GM21825 (cell line): Measurements from ENCODE around the gene CRABP1.

Source experiments
- ATAC-seq: cut with Tn5 transposase; IDR thresholded peaks from one replicate; pipeline ENCODE4 v1.9.1; 2021; ENCODE audit warnings: mild to moderate bottlenecking, moderate library complexity; ENCODE audit not compliant: unreplicated experiment

The CRABP1 gene

DNA sequence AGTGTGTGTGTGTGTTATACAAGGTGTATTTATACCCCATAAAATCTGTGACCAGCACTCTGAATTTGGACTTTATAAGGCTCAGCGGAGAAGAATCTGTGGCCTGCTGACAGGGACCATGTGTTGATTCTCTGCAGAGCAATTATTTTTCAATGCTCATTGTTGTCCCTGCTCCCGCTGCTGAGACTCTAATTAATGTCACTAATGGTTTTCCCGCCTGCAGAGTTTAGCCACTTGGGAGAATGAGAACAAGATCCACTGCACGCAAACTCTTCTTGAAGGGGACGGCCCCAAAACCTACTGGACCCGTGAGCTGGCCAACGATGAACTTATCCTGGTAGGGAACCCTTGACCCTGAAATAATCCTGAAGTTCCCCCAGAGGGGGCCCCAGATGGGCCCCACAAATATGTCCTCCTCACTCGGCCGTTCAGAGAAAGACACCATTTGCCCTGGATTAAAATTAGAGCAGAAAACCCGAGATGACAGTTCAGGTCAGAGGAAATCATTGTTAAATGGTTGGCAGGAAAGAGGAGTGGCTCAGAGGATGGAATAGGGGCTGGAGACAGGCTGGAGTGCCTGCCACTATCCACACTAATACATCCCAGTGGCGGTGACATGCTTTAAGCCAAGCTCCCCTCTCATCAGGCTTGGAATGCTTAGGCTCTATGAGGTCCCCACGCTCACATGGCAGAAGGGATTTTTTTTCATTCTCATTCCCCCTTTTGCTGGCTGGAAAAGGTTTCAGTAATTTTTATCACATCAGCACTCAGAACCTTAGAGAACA is 3.3 kb downstream of the CRABP1 start:
- ATAC-seq, result no peak

DNA sequence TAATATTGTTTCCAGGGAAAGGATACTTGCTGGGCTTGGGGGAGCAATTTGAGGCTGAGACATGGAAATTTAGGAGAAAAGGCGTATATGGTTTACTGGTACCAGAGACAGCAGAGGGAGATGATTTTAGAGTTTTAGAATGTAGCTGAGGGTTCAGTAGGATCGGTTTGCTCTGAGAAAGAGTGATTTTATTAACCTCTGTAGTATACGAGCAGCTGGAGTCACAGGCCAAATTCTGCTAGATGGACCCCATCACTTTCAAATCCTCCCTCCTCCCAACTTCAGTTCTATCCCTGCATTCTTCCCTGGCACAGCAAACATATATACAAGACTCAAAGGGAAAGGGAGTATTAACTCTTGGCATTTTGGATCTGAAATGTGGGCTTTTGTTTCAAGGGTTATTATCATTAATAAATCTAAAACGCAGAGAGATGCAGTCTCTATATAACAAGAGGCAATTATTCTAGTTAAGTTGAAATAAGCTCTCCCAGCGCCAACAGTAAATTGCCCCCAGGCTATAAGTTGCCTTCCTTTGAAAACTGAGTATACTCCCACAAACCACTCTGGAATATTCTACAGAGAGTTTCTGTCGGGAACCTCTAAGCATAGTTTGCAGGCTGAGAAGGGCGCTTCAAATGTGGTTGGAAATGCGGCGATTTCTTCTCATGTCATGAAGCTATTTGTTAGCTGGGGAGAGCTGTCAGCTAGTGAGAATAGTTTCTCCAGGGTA is 5.4 kb downstream of the CRABP1 start:
- no peak for ATAC-seq

DNA sequence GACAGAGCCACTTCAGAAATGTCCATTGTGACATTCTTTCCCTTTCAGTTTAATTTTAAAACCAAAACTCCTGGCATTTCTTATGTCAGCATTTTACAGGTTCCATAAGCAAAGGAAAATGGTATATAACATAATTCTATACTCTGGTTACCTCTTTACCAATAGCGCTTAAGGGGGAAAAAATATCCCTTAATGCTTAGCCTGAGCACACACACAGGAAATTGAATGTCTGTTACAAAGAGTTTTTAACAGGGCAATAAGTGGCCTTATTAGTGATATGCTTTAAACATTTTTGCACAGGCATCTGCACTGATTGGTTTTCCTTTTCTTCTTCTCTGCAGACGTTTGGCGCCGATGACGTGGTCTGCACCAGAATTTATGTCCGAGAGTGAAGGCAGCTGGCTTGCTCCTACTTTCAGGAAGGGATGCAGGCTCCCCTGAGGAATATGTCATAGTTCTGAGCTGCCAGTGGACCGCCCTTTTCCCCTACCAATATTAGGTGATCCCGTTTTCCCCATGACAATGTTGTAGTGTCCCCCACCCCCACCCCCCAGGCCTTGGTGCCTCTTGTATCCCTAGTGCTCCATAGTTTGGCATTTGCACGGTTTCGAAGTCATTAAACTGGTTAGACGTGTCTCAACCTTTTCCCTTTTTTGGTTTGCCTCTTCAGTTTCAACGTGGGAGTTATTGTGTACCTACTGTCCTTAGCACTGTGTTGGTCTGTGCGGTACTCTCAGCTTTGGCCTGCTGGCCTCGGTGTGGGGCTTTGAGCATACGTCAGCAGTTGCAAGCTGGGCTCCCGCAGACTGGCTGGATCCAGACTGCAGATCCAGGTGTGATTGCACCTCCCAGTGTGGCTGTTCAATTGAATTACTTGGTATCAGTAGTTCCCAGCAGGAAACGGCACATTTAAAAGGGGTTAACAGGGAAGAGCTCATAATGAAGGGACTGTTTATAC is 7.7 kb downstream of the CRABP1 start:
- no peak for ATAC-seq

DNA sequence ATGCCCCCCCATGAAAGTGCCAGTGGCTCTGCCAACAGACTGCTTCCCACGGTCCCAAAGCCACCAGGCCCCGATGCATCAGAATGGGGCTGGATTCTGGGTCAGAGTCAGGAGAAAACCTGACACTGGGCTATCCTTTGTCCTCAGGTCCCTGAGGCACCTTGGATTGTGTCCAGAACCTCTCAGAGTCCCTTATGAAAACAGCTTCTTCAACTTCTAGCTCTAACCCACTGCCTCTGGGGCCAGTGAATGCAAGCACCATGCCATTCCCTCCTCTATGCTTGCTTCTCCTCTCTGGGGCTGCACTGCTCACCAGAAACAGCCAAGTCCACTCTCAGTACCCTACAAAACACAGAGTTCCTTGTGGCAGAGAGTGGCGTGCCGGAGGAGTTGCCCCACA is 9.9 kb downstream of the CRABP1 start:
- ATAC-seq, result no peak

DNA sequence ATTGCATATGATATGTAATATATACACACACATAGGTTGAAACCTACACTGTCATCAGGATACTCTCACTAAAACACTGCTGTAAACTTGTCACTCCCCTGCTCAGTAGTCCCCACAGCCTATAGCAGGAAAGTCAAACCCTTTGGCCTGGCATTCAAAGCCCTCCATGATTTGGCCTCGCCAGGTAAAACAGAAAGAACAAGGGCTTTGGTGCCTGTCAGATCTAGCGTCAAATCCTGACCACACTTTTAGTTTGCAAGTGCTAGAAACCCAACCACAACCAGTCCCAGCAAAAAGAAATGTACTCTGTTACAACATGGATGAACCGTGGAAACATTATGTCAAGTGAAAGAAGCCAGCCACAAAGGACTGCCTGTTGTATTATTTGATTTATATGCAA is 11.4 kb downstream of the CRABP1 start:
- ATAC-seq, result no peak

DNA sequence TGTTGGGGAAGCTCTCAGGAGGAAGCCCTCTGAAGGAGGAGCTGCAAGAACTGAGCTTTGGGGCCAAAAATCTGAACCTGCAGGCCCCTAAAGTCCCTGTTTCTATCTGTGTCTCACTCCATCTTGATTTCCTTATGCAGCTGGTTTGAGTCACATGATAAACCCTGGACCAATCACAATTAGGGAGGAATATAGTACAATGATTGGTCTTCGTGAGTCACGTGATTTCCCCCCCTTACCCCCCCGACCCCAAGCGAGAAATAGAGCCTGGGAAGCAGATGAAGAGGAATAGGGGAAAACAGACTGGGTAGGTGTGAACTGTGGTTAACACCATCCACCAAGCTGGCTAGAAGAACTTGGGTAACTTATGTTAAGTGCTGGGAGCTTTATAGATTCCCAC is 12.9 kb downstream of the CRABP1 start:
- ATAC-seq, result no peak

DNA sequence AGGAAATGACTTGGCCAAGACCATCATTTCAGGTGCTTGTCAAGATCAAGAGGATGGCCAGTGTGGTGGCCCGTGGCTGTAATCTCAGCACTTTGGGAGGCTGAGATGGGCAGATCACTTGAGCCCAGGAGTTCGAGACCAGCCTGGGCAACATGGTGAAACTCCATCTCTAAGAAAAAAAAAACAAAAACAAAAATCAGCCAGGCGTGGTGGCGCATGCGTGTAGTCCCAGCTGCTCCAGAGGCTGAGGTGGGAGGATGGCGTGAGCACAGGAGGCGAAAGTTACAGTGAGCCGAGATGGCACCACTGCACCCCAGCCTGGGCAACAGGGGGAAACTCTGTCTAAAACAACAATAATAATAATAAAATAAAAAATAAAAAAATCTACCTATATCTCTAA is 15.0 kb downstream of the CRABP1 start:
- no peak for ATAC-seq

DNA sequence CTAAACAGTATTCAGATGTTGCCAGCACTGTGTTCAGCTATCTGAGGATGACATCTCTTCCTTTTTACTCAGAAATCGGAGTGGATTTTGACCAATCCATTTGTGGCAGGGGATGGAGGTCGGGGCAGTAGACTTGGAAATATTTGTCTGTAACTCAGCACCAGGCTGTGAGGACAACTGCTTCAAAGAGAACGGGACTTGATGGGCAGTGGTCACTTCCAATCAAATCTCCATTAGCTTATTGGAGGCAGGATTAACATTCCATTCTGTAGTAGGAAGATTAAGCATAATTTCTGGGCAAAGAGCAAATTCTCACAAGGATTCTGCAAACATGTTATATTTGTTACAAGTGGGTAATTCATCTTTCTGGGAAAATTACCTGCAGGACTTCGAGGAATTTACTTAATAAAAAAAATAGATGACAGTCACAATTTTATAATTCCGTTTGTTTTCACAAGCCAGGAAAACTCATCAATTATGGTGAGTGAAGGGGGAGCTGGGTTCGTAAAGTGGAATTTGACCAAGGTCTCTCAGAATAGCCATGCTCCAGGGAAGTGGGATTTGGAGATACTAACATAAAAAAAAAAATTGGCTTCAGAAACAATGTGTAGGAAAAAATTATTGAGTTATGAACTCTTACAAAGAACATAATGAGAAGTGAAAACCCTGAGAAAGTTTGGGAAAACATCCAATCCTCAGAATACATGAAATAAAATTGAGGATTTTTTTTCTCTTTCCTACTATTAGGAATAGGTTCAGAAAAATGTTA is 18.1 kb downstream of the CRABP1 start:
- no peak for ATAC-seq

DNA sequence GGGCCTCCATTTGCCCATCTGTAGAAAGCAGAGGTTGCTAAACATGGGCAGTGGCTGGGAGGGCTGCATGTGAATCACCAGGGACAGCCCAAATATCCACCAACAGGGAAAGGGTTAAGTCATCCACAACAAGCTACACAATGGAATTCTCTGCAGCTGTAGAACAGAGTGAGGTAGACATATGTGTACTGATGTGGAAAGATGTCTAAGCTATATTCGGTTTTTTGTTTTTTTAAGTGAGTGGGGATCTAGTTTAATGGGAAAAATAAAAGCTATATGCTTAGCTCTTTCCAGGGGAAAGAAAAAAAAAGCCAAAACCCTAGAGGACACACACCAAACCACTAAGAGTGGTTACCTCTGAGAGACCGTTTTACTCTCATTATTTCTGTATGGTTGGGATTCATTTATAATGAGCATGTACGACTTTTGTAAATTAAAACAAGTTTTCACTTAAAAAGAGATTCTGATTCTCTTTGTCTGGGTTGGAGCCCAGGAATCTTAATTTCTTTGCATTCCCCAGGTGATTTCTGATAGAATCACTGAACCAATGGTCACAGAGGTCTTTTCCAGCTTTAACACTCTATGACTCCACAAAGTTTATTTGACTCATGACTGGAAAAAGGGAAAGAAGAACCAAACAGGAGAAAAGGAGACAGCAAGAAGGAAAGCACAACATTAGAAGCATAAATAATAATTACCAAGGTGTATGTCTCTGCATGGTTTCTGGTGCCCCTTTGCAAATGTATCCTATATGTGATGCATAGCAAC is 19.1 kb downstream of the CRABP1 start:
- no peak for ATAC-seq

DNA sequence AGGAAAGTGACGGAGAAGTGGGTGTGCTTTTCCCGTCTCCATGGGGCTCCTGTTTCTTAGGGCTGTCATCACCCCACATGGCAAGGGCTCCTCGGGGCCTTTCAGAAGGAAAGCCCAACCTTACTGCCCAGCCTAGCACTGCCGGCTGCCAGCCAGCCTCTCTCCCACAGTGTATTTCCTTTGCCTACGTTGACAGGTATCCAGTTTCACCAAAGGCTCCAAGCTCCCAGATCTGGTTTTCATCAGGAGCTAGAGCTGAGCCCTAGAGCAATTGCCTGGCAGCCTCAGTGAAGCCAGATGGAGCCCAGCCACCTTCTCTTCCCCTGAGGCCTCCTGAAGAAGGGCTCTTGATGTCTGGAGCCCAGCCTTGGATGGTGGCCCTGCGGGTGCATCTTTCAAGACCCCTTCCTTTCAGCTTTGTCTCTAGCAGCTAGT is 20.2 kb downstream of the CRABP1 start:
- ATAC-seq, result no peak

DNA sequence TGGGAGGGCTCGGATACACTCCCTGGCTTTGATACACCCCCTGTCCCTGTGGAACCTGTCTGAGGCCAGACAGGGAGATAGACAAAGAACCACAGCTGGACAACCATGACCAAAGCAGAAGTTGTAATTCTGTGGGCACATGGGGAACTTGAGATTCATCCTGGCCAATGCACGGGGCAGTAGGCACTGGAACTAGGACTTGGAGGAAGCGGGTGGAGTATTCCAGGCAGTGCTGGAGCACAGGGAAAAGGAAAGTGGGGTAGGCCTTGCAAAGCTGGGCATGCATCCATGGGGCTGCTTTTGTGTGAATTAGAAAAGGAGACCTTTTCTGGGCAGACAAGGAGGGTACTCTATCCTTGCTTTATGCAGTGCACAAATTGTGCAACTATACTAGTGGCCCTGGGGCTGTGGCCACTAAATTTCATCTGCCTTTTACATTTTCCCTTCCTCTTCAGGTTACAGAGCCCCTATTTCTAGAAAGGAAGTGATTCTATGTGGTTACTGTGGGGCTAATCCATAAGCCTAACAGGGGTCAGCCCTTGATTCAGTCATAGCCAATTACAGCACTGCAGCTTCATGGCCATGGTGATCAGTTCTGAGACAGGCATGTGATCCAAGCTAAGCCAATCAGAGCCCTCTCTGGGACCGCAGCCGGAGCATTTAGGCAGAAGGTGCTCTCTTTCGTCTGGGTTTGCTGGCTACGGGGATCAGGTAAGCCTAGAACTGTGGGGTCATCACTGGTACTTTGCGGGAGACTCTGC is 21.0 kb downstream of the CRABP1 start:
- no peak for ATAC-seq

DNA sequence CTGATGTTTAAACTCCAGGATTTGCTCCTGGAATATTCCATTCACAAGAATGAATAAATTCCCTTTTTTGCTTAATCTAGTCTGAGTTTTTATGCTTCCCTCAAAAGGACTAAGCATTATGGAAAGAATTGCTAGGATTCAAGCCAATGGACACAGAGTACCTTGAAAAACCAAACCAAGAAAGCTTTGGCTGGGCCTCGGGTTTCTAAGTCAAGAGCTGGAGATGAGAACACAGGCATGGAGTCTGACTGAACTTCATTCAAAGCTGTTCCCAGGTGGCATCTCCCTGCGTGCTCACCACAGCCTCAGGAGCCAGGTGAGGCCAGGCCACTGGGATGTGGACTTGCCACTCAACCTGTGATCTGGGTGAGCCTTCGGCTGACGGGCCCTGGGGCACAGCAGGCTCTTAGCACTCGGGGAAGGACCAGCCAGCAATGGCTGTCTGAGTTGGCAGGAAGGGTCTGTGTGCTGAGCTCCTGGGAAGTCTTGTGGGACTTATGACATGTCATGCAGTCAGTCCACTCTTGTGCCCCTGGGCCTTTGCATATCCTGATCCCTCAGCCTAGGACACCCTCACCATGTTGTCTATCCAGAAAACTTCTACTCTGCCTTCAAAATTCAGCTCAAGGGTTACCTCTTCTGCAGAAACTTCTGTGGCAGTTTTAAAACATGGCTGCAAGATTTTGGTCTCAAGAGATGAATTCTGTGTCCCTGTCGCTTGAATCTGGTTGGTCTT is 21.8 kb downstream of the CRABP1 start:
- ATAC-seq, result no peak

DNA sequence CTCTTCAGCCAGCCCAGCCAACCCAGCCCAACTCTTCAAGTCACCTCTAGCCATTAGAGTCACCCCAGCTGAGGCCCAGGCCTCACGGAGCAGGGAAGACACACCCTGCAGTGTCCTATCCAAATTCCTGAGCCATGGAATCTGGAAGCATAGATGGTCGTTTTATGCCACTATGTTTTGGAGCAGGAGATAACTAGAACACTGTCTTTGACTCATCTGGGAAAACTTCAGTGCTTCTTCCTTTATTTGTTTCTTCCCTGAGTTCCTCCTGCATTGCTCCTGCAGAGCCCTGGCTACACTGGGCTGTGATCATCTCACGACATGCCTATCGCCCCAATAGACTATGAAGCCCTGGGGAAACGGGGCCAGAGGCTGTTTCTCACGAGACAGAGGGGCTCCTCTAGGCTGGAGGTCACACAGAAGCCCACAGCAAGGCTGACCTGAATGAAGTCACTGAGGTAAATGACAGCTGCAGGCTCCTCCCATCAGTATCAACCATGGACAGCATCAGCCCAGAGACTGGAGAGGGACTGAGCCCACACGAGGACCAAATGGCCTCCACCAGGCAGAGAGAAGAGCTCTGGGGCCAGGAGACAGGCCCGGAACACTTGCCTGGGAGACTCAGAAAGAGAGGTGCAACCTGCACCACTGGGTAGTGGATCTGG is 22.7 kb downstream of the CRABP1 start:
- no peak for ATAC-seq

DNA sequence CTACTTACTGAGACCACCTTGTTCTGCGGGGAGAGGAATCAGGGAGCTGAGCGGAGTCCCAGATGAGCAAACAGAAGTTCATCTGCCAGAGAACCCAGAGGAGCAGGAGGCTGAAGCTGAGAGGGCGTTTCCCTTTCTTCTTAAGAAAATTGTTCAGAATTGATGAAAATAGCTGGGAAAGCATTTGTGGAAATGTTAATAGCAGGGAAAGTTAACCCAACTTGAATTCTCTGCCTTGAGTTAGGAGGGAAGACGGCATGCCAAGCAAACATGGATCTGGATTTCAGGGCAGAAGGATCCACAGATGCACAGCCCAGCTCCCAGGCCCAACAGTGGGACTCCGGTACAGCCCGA is 23.2 kb downstream of the CRABP1 start:
- no peak for ATAC-seq

DNA sequence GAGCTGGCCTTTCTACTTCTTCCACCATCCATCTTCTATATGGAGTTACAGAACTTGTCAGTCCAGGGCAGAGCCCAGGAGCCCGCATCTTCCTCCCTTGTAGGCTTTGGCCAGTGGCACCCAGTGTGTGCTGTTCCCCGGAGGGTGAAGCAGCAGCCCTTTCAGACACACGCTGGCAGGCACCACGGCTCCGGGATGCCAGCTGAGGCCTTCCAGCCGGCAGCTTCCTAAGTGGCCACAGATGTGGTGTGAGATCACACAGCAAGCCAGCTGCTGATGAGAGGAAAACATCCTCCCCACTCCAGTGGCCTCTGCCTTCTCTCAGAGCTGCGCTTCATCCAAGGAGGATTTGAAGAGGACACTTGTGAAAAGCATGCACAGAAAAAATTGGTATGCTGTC is 24.1 kb downstream of the CRABP1 start:
- no peak for ATAC-seq

DNA sequence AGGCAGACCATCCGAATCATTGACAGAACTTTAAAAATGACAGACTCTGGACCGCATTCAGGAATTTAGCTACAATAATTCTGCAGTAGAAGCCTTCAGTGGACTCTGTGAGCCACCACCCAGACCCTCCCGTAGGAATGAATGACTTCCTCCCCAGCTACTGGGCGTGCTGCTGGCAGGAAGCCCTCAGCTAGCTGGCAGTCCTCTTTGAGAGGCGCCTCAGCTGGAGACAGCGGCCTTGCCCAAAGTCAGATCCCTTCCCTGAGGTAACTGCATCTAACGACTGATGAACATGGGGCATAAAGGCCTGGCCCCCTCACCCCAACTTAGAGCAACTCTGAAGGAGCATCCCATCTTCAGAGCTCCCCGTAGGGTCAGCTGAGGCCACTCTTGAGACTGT is 25.8 kb downstream of the CRABP1 start:
- ATAC-seq, result no peak

DNA sequence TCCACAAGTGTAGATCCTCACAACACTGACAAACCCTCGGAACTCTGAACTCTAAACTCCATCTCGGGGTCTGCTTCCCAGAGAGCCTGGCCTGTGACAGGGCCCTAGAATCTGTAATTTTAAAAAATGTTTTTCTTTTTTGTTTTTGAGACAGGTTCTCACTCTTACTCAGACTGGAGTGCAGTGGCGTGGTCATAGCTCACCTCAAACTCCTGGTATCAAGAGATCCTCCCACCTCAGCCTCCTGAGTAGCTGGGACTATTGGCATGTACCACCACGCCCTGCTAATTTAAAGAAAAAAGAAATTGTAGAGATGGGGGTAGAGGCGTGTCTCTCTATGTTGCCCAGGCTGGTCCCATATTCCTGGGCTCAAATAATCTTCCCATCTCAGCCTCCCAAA is 26.2 kb downstream of the CRABP1 start:
- ATAC-seq, result no peak

DNA sequence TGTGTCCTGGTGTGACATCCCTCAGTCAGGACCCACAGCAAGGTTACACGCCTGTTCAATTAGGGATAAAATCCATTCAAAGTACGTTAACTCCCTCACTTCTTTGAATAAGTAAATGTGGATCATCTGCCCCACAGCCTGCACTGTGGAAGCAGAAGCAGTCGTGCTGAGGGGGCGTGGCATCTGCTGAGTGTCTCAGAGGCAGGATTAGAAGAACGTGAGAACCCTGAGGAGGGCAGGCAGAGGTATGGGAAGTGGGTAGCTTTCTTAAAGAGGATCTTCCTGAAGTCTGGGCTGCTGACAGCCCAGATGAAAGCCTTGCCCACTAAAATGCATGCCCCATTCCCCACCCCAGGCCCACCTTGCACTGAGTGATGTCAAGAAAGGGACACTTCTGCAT is 28.5 kb downstream of the CRABP1 start:
- no peak for ATAC-seq
